ENCODE measurements around the gene PTPN22.

- TF ChIP-seq, protein P1, sequence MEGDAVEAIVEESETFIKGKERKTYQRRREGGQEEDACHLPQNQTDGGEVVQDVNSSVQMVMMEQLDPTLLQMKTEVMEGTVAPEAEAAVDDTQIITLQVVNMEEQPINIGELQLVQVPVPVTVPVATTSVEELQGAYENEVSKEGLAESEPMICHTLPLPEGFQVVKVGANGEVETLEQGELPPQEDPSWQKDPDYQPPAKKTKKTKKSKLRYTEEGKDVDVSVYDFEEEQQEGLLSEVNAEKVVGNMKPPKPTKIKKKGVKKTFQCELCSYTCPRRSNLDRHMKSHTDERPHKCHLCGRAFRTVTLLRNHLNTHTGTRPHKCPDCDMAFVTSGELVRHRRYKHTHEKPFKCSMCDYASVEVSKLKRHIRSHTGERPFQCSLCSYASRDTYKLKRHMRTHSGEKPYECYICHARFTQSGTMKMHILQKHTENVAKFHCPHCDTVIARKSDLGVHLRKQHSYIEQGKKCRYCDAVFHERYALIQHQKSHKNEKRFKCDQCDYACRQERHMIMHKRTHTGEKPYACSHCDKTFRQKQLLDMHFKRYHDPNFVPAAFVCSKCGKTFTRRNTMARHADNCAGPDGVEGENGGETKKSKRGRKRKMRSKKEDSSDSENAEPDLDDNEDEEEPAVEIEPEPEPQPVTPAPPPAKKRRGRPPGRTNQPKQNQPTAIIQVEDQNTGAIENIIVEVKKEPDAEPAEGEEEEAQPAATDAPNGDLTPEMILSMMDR (IDR thresholded peaks at IDR 0.05; ENCODE audit: borderline replicate concordance, extremely low read depth, low read length, poor library complexity, severe bottlenecking), result no peak
- no peak for TF ChIP-seq EZH2 (IDR thresholded peaks at IDR 0.05; ENCODE audit: borderline replicate concordance, low read depth, low read length, severe bottlenecking)
Observed at GRCh38 chr1:113856401-113856790, 15.1 kb downstream of the PTPN22 start.

Measured in DND-41 (cell line).